Peyer's patch (tissue), 4 donors: Measurements from ENCODE around the gene TMEM135.

Experiments used
- CTCF ChIP-seq, 6 experiments: fragments of 450-650 bp in 4 of 6; fragments of 200-600 bp in 2 of 6; sonication (generic) in 1 of 6; IDR thresholded peaks; one replicate each; pipeline ENCODE4 v1.5.1; 2017 to 2019; ENCODE audit warnings: antibody characterized with exemption in 6 of 6, mild to moderate bottlenecking in 3 of 6, moderate library complexity in 1 of 6
- POLR2A ChIP-seq, 2 donors: fragments of 450-650 bp; IDR thresholded peaks; one replicate each; pipeline ENCODE4 v1.5.1; 2017; ENCODE audit warnings: antibody characterized with exemption in 2 of 2, mild to moderate bottlenecking in 2 of 2, moderate library complexity in 2 of 2

- TF ChIP-seq POLR2A (IDR thresholded peaks at IDR 0.05) (no peak), CTCF (IDR thresholded peaks at IDR 0.05) (no peak)
Measured at GRCh38 chr11:87127101-87127500, 89.4 kb downstream of the TMEM135 start.
